Lung (tissue), 12 donors: ENCODE data around the gene AK8. TPM values are rescaled to one million over a fixed set of nuclear protein-coding genes. Genes with fewer than 3 reads are reported as not detected.

Experiments used
- ATAC-seq: fragments of 200-7000 bp; cut with Tn5 transposase; one replicate; pipeline ENCODE4 v1.9.1; 2020; ENCODE audit warnings: moderate number of reproducible peaks; ENCODE audit not compliant: insufficient read depth, low FRiP score
- DNase-seq, 3 donors: peaks; one replicate each; pipeline ENCODE4 v3.0.0-alpha.2; 2013 to 2017
- H3K27ac ChIP-seq, 2 donors: one replicate each; pipeline ENCODE4 v1.5.1; 2013; ENCODE audit warnings: mild to moderate bottlenecking in 2 of 2, moderate library complexity in 2 of 2, control low read depth in 1 of 2, inconsistent platforms in 1 of 2, low read depth in 1 of 2, low read length in 1 of 2
- H3K27me3 ChIP-seq, 3 donors: one replicate each; pipeline ENCODE4 v1.5.1; 2013; ENCODE audit warnings: low read length in 2 of 3; ENCODE audit not compliant: control insufficient read depth in 3 of 3, insufficient read depth in 3 of 3
- H3K36me3 ChIP-seq, 4 donors: one replicate each; pipeline ENCODE4 v1.5.1; 2013; ENCODE audit warnings: low read length in 4 of 4, mild to moderate bottlenecking in 1 of 4, moderate library complexity in 1 of 4; ENCODE audit not compliant: control insufficient read depth in 4 of 4, insufficient read depth in 4 of 4
- H3K4me1 ChIP-seq, 5 donors: one replicate each; pipeline ENCODE4 v1.5.1; 2013; ENCODE audit warnings: low read length in 5 of 5, mild to moderate bottlenecking in 2 of 5, moderate library complexity in 1 of 5; ENCODE audit not compliant: control insufficient read depth in 5 of 5, insufficient read depth in 5 of 5
- H3K4me3 ChIP-seq: one replicate; pipeline ENCODE4 v1.5.1; 2013; ENCODE audit warnings: mild to moderate bottlenecking, control low read depth, moderate library complexity
- H3K9ac ChIP-seq, 2 donors: one replicate each; pipeline ENCODE4 v1.5.1; 2013; ENCODE audit warnings: low read length in 2 of 2, control low read depth in 1 of 2; ENCODE audit not compliant: insufficient read depth in 1 of 2
- H3K9me3 ChIP-seq, 4 donors: one replicate each; pipeline ENCODE4 v1.5.1; 2013; ENCODE audit warnings: low read length in 3 of 4, mild to moderate bottlenecking in 1 of 4, moderate library complexity in 1 of 4; ENCODE audit not compliant: control insufficient read depth in 4 of 4, insufficient read depth in 3 of 4
- CTCF ChIP-seq: IDR thresholded peaks from 2 replicates; pipeline ENCODE4 v1.5.1; 2012; ENCODE audit warnings: mild to moderate bottlenecking; ENCODE audit errors: control extremely low read depth, extremely low read depth
- WGBS, 2 donors: extraction: QIAGEN DNeasy Blood & Tissue Kit; methylation state at CpG; one replicate each; pipeline ENCODE4 v1.1.7; 2013; 5-methylcytosine and 5-hydroxymethylcytosine counted together
- polyA plus RNA-seq, 2 donors: library from polyadenylated mRNA; stranded (reverse); fragments of 200-250 nt; gene quantifications; one replicate each; pipeline ENCODE4 v1.2.1, GENCODE V29; 2013
- total RNA-seq, 2 donors: library from RNA; depleted of rRNA in 1 of 2; stranded (reverse); fragments of >200 nt in 1 of 2; gene quantifications; one replicate each; pipeline ENCODE4 v1.2.1, GENCODE V29; 2014 to 2021
- donor health status: control.
- donor health status: control.
- donor health status: Bipolar disorder and iron deficiency.
- donor health status: healthy.
- donor health status: DM: yes; HTN: yes; CAD: no.

AK8 gene
- total and polyA plus RNA-seq, 4 donors, result 1.9 to 10.6 (median 3.7) TPM

DNA sequence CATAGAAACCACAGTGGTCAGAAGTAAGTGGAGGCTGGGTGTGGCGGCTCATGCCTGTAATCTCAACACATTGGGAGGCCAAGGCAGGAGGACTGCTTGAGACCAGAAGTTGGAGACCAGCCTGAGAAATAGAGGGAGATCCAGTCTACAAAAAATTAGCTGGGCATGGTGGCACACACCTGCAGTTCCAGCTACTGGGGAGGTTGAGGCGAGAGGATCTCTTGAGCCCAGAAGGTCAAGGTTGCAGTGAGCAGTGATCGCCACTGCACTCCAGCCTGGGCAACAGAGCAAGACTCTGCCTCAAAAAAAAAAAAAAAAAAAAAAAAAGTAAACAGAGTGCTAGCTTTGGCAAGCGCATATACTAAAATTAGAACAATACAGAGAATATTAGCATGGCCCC lies 24.6 kb downstream of the AK8 start:
- WGBS, 2 donors, result 93 to 95% methylated on average over 4 of the region's 4 CpGs

DNA sequence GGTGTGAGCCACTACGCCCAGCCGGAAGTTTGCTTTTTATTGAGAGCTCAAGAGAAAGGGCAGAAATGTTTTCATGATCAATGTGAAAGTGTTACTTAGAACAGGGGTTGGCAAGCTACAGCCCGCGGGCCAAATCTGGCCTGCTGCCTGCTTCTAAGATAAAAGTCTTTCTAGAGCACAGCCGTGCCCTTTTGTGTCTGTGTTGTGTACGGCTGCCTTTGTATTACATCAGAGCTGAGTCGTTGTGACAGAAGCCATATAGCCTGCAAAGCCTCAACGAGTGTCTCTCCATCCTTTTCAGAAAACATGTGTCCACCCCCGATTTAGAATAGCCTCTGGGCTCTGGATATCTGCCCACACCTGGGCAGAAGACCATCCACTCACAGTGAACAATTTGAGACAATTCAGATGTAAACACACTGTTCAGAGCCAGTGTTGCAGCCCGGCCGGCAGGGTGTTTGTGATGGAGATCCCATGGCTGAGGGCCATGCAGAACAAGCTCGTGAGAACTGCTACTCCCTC lies 28.8 kb downstream of the AK8 start:
- 53 to 73% methylated on average over 12 of the region's 12 CpGs for WGBS, 2 donors
- peak; percentile 48 to 73 (median 61) for DNase-seq
- H3K27me3 ChIP-seq, result no peaks in the 10 kb centered on the region
- no peak for TF ChIP-seq CTCF
- H3K27ac ChIP-seq, result no peak overlapping the region
- H3K9me3 ChIP-seq, result no peaks in the 10 kb centered on the region
- no peaks in the 10 kb centered on the region for H3K36me3 ChIP-seq
- H3K4me1 ChIP-seq, result peaks cover 0 to 8% (median 0%) of the 10 kb centered on the region in 5 donors
- peak; percentile 27 for ATAC-seq
- no peak overlapping the region for H3K4me3 ChIP-seq
- H3K9ac ChIP-seq, result no peak overlapping the region

More for the DNA sequence above, 24.6 kb downstream of the AK8 start:
- no peaks in the 10 kb centered on the region for H3K9me3 ChIP-seq
- no peak for TF ChIP-seq CTCF
- ATAC-seq (no peak), DNase-seq (no peak)
- H3K9ac ChIP-seq, result no peak overlapping the region
- H3K36me3 ChIP-seq, result no peaks in the 10 kb centered on the region
- no peak overlapping the region for H3K27ac ChIP-seq
- H3K4me3 ChIP-seq, result no peak overlapping the region
- H3K4me1 ChIP-seq, result peaks cover 0 to 29% (median 11%) of the 10 kb centered on the region in 5 donors
- no peaks in the 10 kb centered on the region for H3K27me3 ChIP-seq

- no peak for TF ChIP-seq CTCF
- H3K4me3 ChIP-seq, result no peak overlapping the region
- no peak overlapping the region for H3K27ac ChIP-seq
- no peaks in the 10 kb centered on the region for H3K27me3 ChIP-seq
- H3K4me1 ChIP-seq, result peaks cover 0 to 8% (median 0%) of the 10 kb centered on the region in 5 donors
- no peaks in the 10 kb centered on the region for H3K36me3 ChIP-seq
- 86 to 95% methylated on average over 15 of the region's 15 CpGs for WGBS, 2 donors
- ATAC-seq (no peak), DNase-seq (no peak)
- no peaks in the 10 kb centered on the region for H3K9me3 ChIP-seq
- H3K9ac ChIP-seq, result no peak overlapping the region
Observed at GRCh38 chr9:132846918-132847515, 31.1 kb downstream of the AK8 start.
